SH-SY5Y (cell line): ENCODE measurements around the gene SLC28A1.

Experiments
- GATA2 ChIP-seq: IDR thresholded peaks from 2 replicates; pipeline ENCODE4 v1.6.1; 2011; ENCODE audit warnings: mild to moderate bottlenecking, low read depth, low read length
- GATA3 ChIP-seq: IDR thresholded peaks from 2 replicates; pipeline ENCODE4 v1.6.1; 2011; ENCODE audit warnings: low read depth, mild to moderate bottlenecking, low read length, moderate library complexity

GRCh38 chr15:84960391-84961113, 76.1 kb downstream of the SLC28A1 start:
- TF ChIP-seq GATA2, result no peak
- no peak for TF ChIP-seq GATA3
